Tongue (tissue), 2 donors: ENCODE results near the gene CDH23. TPM values are rescaled to one million over a fixed set of nuclear protein-coding genes. Genes with fewer than 3 reads are reported as not detected.

Experiments
- DNase-seq: peaks from one replicate; pipeline ENCODE4 v3.0.0-alpha.2; 2015
- total RNA-seq: library from RNA; depleted of rRNA; stranded (reverse); fragments of >200 nt; gene quantifications from one replicate; pipeline ENCODE4 v1.2.3, GENCODE V29; 2014

Gene CDH23
- total RNA-seq, 1 donor from 2014 or later, result 12.2 TPM

GRCh38 chr10:71486484-71487114 is 89.9 kb downstream of the CDH23 start:
- peak; percentile 44 for DNase-seq

- DNase-seq, result no peak
Measured at GRCh38 chr10:71487726-71488125, 91.0 kb downstream of the CDH23 start.

GRCh38 chr10:71489077-71489476 is 92.4 kb downstream of the CDH23 start:
- no peak for DNase-seq

- no peak for DNase-seq
Measured at GRCh38 chr10:71492872-71493271, 96.2 kb downstream of the CDH23 start.

- no peak for DNase-seq
Measured at GRCh38 chr10:71493741-71494140, 97.0 kb downstream of the CDH23 start.

- DNase-seq, result no peak
Measured at GRCh38 chr10:71494476-71494875, 97.8 kb downstream of the CDH23 start.

- no peak for DNase-seq
Measured at GRCh38 chr10:71494980-71495381, 98.3 kb downstream of the CDH23 start.

GRCh38 chr10:71496927-71497762 is 100.4 kb downstream of the CDH23 start:
- DNase-seq, result no peak

GRCh38 chr10:71497763-71498326 is 101.1 kb downstream of the CDH23 start:
- no peak for DNase-seq

GRCh38 chr10:71501402-71501801 is 104.7 kb downstream of the CDH23 start:
- DNase-seq, result no peak

GRCh38 chr10:71502190-71502589 is 105.5 kb downstream of the CDH23 start:
- DNase-seq, result no peak

GRCh38 chr10:71502851-71503250 is 106.1 kb downstream of the CDH23 start:
- DNase-seq, result no peak

GRCh38 chr10:71504168-71504567 is 107.4 kb downstream of the CDH23 start:
- no peak for DNase-seq

GRCh38 chr10:71504570-71504969 is 107.8 kb downstream of the CDH23 start:
- DNase-seq, result no peak

- no peak for DNase-seq
Measured at GRCh38 chr10:71505862-71506261, 109.1 kb downstream of the CDH23 start.

- DNase-seq, result no peak
Measured at GRCh38 chr10:71509444-71509843, 112.7 kb downstream of the CDH23 start.

- DNase-seq, result no peak
Measured at GRCh38 chr10:71511206-71511605, 114.5 kb downstream of the CDH23 start.

GRCh38 chr10:71512312-71512711 is 115.6 kb downstream of the CDH23 start:
- no peak for DNase-seq

- peak; percentile 36 for DNase-seq
Measured at GRCh38 chr10:71512761-71513539, 116.2 kb downstream of the CDH23 start.

GRCh38 chr10:71513540-71513853 is 116.8 kb downstream of the CDH23 start:
- no peak for DNase-seq

- no peak for DNase-seq
Measured at GRCh38 chr10:71513936-71514335, 117.2 kb downstream of the CDH23 start.

- DNase-seq, result no peak
Measured at GRCh38 chr10:71515531-71516172, 118.9 kb downstream of the CDH23 start.
